Glutamatergic neuron (in vitro differentiated cells): ENCODE measurements around the gene TCF7L2. TPM values are rescaled to one million over a fixed set of nuclear protein-coding genes. Genes with fewer than 3 reads are reported as not detected.

Source experiments
- DNase-seq: peaks from one replicate; pipeline ENCODE4 v3.0.0; 2022
- H3K27ac Mint-ChIP-seq: one replicate; pipeline ENCODE4 v1.8.0; 2020; ENCODE audit warnings: mild to moderate bottlenecking, mixed read lengths, inconsistent platforms; ENCODE audit not compliant: unreplicated experiment
- H3K27me3 Mint-ChIP-seq: one replicate; pipeline ENCODE4 v1.8.0; 2020; ENCODE audit warnings: mild to moderate bottlenecking, moderate library complexity, mixed read lengths, inconsistent platforms; ENCODE audit not compliant: unreplicated experiment
- H3K36me3 Mint-ChIP-seq: one replicate; pipeline ENCODE4 v1.8.0; 2020; ENCODE audit warnings: mild to moderate bottlenecking, mixed read lengths, inconsistent platforms; ENCODE audit not compliant: unreplicated experiment
- H3K4me1 Mint-ChIP-seq: one replicate; pipeline ENCODE4 v1.8.0; 2020; ENCODE audit warnings: mild to moderate bottlenecking, low read depth, mixed read lengths, inconsistent platforms; ENCODE audit not compliant: unreplicated experiment
- H3K4me3 Mint-ChIP-seq: one replicate; pipeline ENCODE4 v1.8.0; 2020; ENCODE audit warnings: mild to moderate bottlenecking, mixed read lengths, inconsistent platforms; ENCODE audit not compliant: unreplicated experiment
- H3K9me3 Mint-ChIP-seq: one replicate; pipeline ENCODE4 v1.8.0; 2020; ENCODE audit warnings: mild to moderate bottlenecking, moderate library complexity, mixed read lengths, inconsistent platforms; ENCODE audit not compliant: unreplicated experiment
- CTCF ChIP-seq: fragments of 200-600 bp; sonication (generic); IDR thresholded peaks from one replicate; pipeline ENCODE4 v1.5.0; 2021; ENCODE audit not compliant: partially characterized antibody, unreplicated experiment
- total RNA-seq: library from RNA; stranded (reverse); fragmentation: NEBNext Ultra II Directional; extraction: Animal tissue kit (Norgen Biotek cat#: 25700); gene quantifications from one replicate; pipeline ENCODE4 v1.2.1, GENCODE V29; 2021; ENCODE audit not compliant: unreplicated experiment

The TCF7L2 gene
- total RNA-seq, 1 donor from 2014 or later = 5.0 TPM

- Mint-ChIP-seq H3K36me3 (no peaks in the 10 kb centered on the region), H3K27me3 (no peaks in the 10 kb centered on the region), H3K9me3 (peaks cover 4% of the 10 kb centered on the region), H3K4me1 (peaks cover 18% of the 10 kb centered on the region), H3K27ac (no peak overlapping the region), H3K4me3 (no peak overlapping the region)
- TF ChIP-seq CTCF = no peak
- DNase-seq = no peak
These were observed 163.2 kb downstream of the TCF7L2 start for GRCh38 chr10:113113241-113113640.

GRCh38 chr10:113113918-113114317, 163.9 kb downstream of the TCF7L2 start:
- Mint-ChIP-seq H3K27me3 (no peaks in the 10 kb centered on the region), H3K9me3 (peaks cover 3% of the 10 kb centered on the region), H3K4me1 (peaks cover 18% of the 10 kb centered on the region), H3K4me3 (no peak overlapping the region), H3K36me3 (no peaks in the 10 kb centered on the region), H3K27ac (no peak overlapping the region)
- no peak for DNase-seq
- TF ChIP-seq CTCF = no peak

- no peak for TF ChIP-seq CTCF
- H3K36me3 Mint-ChIP-seq = no peaks in the 10 kb centered on the region
- DNase-seq = no peak
- no peak overlapping the region for H3K4me3 Mint-ChIP-seq
- no peaks in the 10 kb centered on the region for H3K27me3 Mint-ChIP-seq
- H3K9me3 Mint-ChIP-seq = peaks cover 2% of the 10 kb centered on the region
- no peak overlapping the region for H3K27ac Mint-ChIP-seq
- H3K4me1 Mint-ChIP-seq = peaks cover 18% of the 10 kb centered on the region
These were observed 165.5 kb downstream of the TCF7L2 start for GRCh38 chr10:113115556-113115955.

- no peaks in the 10 kb centered on the region for H3K27me3 Mint-ChIP-seq
- no peak overlapping the region for H3K4me3 Mint-ChIP-seq
- no peak for TF ChIP-seq CTCF
- no peak for DNase-seq
- H3K27ac Mint-ChIP-seq = no peak overlapping the region
- H3K36me3 Mint-ChIP-seq = no peaks in the 10 kb centered on the region
- peaks cover 2% of the 10 kb centered on the region for H3K9me3 Mint-ChIP-seq
- peaks cover 11% of the 10 kb centered on the region for H3K4me1 Mint-ChIP-seq
These were observed 168.8 kb downstream of the TCF7L2 start for GRCh38 chr10:113118882-113119281.

GRCh38 chr10:113119801-113120200, 169.8 kb downstream of the TCF7L2 start:
- peaks cover 2% of the 10 kb centered on the region for H3K9me3 Mint-ChIP-seq
- no peak overlapping the region for H3K4me3 Mint-ChIP-seq
- no peak for TF ChIP-seq CTCF
- DNase-seq = no peak
- H3K4me1 Mint-ChIP-seq = peaks cover 11% of the 10 kb centered on the region
- no peak overlapping the region for H3K27ac Mint-ChIP-seq
- no peaks in the 10 kb centered on the region for H3K36me3 Mint-ChIP-seq
- no peaks in the 10 kb centered on the region for H3K27me3 Mint-ChIP-seq
